SU-DHL-6 (cell line): ENCODE measurements around the gene GAREM1.

Source experiments
- H2AFZ ChIP-seq: fragments of 200-600 bp; sonication (generic); 2 replicates; pipeline ENCODE4 v1.6.1; 2014; ENCODE audit warnings: low read depth, mild to moderate bottlenecking, moderate library complexity, mixed read lengths, antibody characterized with exemption, low read length; ENCODE audit not compliant: severe bottlenecking
- H3F3A ChIP-seq: fragments of 200-600 bp; shearing (Covaris generic); 2 replicates; pipeline ENCODE4 v1.6.0; 2016; ENCODE audit warnings: antibody characterized with exemption, mild to moderate bottlenecking; ENCODE audit not compliant: insufficient read depth
- H3K27ac ChIP-seq: fragments of 200-600 bp; sonication (generic); 2 replicates; pipeline ENCODE4 v1.5.1; 2016; ENCODE audit warnings: low read depth, mild to moderate bottlenecking, low read length, moderate library complexity, mixed read lengths
- H3K27me3 ChIP-seq: fragments of 200-600 bp; sonication (generic), shearing (Covaris generic); 2 replicates; pipeline ENCODE4 v1.6.0; 2014; ENCODE audit warnings: mild to moderate bottlenecking, low read length
- H3K36me3 ChIP-seq: fragments of 200-600 bp; sonication (generic); 2 replicates; pipeline ENCODE4 v1.6.1; 2014; ENCODE audit warnings: mild to moderate bottlenecking, low read length, mixed read lengths
- H3K4me2 ChIP-seq: fragments of 300-600, 200-600 bp; shearing (Covaris generic), sonication (generic); 2 replicates; pipeline ENCODE4 v1.6.0; 2014; ENCODE audit warnings: low read length, low read depth, mild to moderate bottlenecking; ENCODE audit not compliant: poor library complexity, severe bottlenecking
- H3K4me3 ChIP-seq: fragments of 200-600 bp; sonication (generic); 2 replicates; pipeline ENCODE4 v1.5.1; 2014; ENCODE audit warnings: antibody characterized with exemption, low read length, mild to moderate bottlenecking, mixed read lengths; ENCODE audit not compliant: insufficient read depth, poor library complexity, severe bottlenecking
- H3K79me2 ChIP-seq: fragments of 200-600 bp; sonication (generic); 2 replicates; pipeline ENCODE4 v1.6.1; 2014; ENCODE audit warnings: mild to moderate bottlenecking, low read length, moderate library complexity; ENCODE audit not compliant: insufficient read depth
- H3K9ac ChIP-seq: fragments of 200-600 bp; sonication (generic); 2 replicates; pipeline ENCODE4 v1.7.0; 2014; ENCODE audit warnings: mild to moderate bottlenecking, low read length
- H3K9me2 ChIP-seq: fragments of 200-600 bp; sonication (generic); replicated peaks from 2 replicates; pipeline ENCODE4 v1.6.1; 2014; ENCODE audit warnings: low read length; ENCODE audit not compliant: insufficient read depth
- H3K9me3 ChIP-seq: fragments of 200-600 bp; sonication (generic); 2 replicates; pipeline ENCODE4 v1.6.1; 2014; ENCODE audit warnings: low read length, mixed read lengths; ENCODE audit not compliant: insufficient read depth
- H4K20me1 ChIP-seq: fragments of 200-600 bp; sonication (generic); 2 replicates; pipeline ENCODE4 v1.6.1; 2014; ENCODE audit warnings: low read depth, mild to moderate bottlenecking, antibody characterized with exemption, low read length, moderate library complexity, mixed read lengths
- EZH2phosphoT487 ChIP-seq: fragments of 200-600 bp; sonication (generic), shearing (Covaris generic); conservative IDR thresholded peaks from 2 replicates; pipeline ENCODE4 v1.6.1; 2018; ENCODE audit warnings: mild to moderate bottlenecking, antibody characterized with exemption, low read length, moderate library complexity, mixed read lengths
- TF ChIP-seq, protein P1 (sequence below): fragments of 200-600 bp; sonication (generic); IDR thresholded peaks from one replicate; pipeline ENCODE4 v1.5.1; 2017; ENCODE audit warnings: antibody characterized with exemption, mild to moderate bottlenecking, low read length, moderate library complexity; ENCODE audit not compliant: insufficient read depth, poor library complexity, severe bottlenecking

The GAREM1 gene

DNA sequence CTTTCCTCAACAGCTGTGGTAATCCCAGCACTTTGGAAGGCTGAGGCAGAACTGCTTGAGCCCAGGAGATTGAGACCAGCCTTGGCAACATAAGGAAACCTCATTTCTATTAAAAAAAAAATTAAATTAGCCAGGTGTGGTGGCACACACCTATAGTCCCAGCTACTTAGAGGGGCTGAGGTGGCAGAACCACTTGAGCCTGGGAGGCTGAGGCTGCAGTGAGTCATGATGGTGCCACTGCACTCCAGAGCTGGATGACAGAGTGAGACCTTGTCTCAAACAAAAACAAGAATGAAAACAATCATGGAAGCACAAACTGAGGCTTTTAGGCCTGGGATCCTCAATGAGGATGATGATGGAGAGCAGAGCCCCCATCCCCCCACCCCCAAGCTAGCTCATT, 19.8 kb downstream of the GAREM1 start:
- no peak for TF ChIP-seq EZH2phosphoT487
- TF ChIP-seq, protein P1, sequence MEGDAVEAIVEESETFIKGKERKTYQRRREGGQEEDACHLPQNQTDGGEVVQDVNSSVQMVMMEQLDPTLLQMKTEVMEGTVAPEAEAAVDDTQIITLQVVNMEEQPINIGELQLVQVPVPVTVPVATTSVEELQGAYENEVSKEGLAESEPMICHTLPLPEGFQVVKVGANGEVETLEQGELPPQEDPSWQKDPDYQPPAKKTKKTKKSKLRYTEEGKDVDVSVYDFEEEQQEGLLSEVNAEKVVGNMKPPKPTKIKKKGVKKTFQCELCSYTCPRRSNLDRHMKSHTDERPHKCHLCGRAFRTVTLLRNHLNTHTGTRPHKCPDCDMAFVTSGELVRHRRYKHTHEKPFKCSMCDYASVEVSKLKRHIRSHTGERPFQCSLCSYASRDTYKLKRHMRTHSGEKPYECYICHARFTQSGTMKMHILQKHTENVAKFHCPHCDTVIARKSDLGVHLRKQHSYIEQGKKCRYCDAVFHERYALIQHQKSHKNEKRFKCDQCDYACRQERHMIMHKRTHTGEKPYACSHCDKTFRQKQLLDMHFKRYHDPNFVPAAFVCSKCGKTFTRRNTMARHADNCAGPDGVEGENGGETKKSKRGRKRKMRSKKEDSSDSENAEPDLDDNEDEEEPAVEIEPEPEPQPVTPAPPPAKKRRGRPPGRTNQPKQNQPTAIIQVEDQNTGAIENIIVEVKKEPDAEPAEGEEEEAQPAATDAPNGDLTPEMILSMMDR = no peak
- no peak overlapping the region for H2AFZ ChIP-seq
- no peak overlapping the region for H3K4me2 ChIP-seq
- H3K36me3 ChIP-seq = no peaks in the 10 kb centered on the region
- no peak overlapping the region for H3K27ac ChIP-seq
- H3F3A ChIP-seq = no peaks in the 10 kb centered on the region
- H3K27me3 ChIP-seq = no peaks in the 10 kb centered on the region
- H4K20me1 ChIP-seq = no peaks in the 10 kb centered on the region
- H3K4me3 ChIP-seq = no peak overlapping the region
- H3K79me2 ChIP-seq = no peaks in the 10 kb centered on the region
- no peaks in the 10 kb centered on the region for H3K9me2 ChIP-seq
- no peaks in the 10 kb centered on the region for H3K9me3 ChIP-seq
- no peak overlapping the region for H3K9ac ChIP-seq

DNA sequence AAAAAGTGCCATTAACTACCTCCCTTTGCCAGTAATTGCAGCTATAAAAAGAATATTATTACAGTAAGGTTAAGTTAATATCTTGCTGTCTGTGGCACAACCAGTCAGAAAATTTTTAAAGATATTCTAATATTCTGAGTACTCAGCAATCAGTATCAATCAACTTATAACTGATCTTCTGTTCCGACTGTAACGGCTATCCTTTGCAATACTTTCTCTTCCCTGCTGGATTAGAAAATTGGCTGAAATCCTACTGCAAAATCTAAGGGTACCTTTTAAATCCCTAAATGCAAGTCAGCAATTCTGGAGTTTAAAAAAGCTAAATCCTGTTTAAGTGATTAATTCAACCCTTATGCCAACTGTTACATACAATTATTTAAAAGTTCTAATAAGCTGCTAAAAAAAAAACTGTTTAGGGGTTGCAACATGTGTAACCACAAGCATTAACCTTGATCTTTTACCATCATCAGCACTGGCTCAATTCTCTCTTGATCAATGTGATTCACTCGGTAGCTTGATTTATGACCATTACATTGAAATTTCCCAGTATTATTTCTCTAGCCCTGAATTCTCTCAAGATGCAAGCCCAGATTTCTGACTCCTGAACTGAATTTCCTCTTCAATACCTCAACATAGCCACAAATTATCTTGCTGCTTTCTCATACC, 20.5 kb downstream of the GAREM1 start:
- no peaks in the 10 kb centered on the region for H3K36me3 ChIP-seq
- H4K20me1 ChIP-seq = no peaks in the 10 kb centered on the region
- no peak overlapping the region for H2AFZ ChIP-seq
- no peaks in the 10 kb centered on the region for H3K9me2 ChIP-seq
- no peaks in the 10 kb centered on the region for H3K27me3 ChIP-seq
- no peak overlapping the region for H3K4me2 ChIP-seq
- no peak overlapping the region for H3K9ac ChIP-seq
- H3F3A ChIP-seq = no peaks in the 10 kb centered on the region
- no peak overlapping the region for H3K4me3 ChIP-seq
- H3K27ac ChIP-seq = no peak overlapping the region
- H3K79me2 ChIP-seq = no peaks in the 10 kb centered on the region
- H3K9me3 ChIP-seq = no peaks in the 10 kb centered on the region
- TF ChIP-seq, protein P1 = no peak
- no peak for TF ChIP-seq EZH2phosphoT487

DNA sequence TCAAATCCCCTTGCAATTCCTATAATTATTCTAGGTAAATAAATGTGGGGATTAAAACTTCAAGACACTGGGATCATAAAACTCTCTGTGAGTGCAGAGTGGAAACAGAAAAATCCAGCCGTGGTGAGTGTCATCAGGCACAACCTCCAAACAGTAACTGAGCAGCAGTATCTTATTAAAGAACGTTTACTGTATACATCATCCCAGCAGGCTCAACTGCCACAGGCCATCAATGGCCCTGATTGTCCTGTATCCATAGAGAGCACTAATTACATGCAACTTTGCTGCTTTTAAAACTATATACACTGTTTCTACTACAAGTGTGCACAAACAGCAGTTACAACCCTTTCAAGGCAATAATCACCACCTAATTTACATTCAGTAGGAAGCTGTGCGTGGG, 23.9 kb downstream of the GAREM1 start:
- Histone ChIP-seq H3K9me3 (no peaks in the 10 kb centered on the region), H3K4me3 (no peak overlapping the region), H3K9me2 (no peaks in the 10 kb centered on the region), H3K27ac (no peak overlapping the region), H3K36me3 (no peaks in the 10 kb centered on the region), H4K20me1 (no peaks in the 10 kb centered on the region), H3K79me2 (no peaks in the 10 kb centered on the region), H2AFZ (no peak overlapping the region), H3K9ac (no peak overlapping the region), H3K27me3 (no peaks in the 10 kb centered on the region), H3F3A (no peaks in the 10 kb centered on the region), H3K4me2 (no peak overlapping the region)
- TF ChIP-seq, protein P1 = no peak
- no peak for TF ChIP-seq EZH2phosphoT487

DNA sequence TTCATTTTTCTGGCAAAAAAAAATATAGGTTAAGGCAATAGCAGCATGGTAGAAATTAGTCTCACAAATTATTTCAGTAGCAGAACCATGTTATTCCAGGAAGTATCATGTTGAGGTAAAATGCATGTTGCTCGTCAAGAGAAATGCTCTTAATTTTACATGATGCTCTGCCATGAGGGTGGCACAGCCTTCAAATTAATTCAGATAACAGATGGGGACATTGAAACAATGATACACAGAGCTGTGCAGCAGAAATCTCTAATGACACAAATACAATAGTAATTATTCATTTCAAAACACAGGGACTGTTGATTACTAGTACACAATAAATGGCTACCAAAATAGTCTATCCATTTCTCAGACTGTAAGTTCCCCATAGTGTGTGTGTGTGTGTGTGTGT, 24.8 kb downstream of the GAREM1 start:
- no peaks in the 10 kb centered on the region for H3K79me2 ChIP-seq
- H4K20me1 ChIP-seq = no peaks in the 10 kb centered on the region
- TF ChIP-seq, protein P1 = no peak
- H3K9me2 ChIP-seq = no peaks in the 10 kb centered on the region
- no peak overlapping the region for H3K9ac ChIP-seq
- H3K4me3 ChIP-seq = no peak overlapping the region
- no peak overlapping the region for H2AFZ ChIP-seq
- H3K27ac ChIP-seq = no peak overlapping the region
- H3F3A ChIP-seq = no peaks in the 10 kb centered on the region
- H3K9me3 ChIP-seq = no peaks in the 10 kb centered on the region
- H3K4me2 ChIP-seq = no peak overlapping the region
- H3K36me3 ChIP-seq = no peaks in the 10 kb centered on the region
- no peaks in the 10 kb centered on the region for H3K27me3 ChIP-seq
